Activated CD4-positive, CD25-positive, alpha-beta regulatory T cell treated with anti-CD3 and anti-CD28 coated beads, Interleukin-2, amount 50 U/mL, for 24 hours (primary cell): ENCODE measurements around the gene ALKBH2.

Experiments
- ATAC-seq, 2 donors: fragments of 150-1000 bp; cut with Tn5 transposase; one replicate each; pipeline ENCODE4 v1.10.0; 2021; ENCODE audit warnings: mild to moderate bottlenecking in 1 of 2, moderate library complexity in 1 of 2

Gene ALKBH2

DNA sequence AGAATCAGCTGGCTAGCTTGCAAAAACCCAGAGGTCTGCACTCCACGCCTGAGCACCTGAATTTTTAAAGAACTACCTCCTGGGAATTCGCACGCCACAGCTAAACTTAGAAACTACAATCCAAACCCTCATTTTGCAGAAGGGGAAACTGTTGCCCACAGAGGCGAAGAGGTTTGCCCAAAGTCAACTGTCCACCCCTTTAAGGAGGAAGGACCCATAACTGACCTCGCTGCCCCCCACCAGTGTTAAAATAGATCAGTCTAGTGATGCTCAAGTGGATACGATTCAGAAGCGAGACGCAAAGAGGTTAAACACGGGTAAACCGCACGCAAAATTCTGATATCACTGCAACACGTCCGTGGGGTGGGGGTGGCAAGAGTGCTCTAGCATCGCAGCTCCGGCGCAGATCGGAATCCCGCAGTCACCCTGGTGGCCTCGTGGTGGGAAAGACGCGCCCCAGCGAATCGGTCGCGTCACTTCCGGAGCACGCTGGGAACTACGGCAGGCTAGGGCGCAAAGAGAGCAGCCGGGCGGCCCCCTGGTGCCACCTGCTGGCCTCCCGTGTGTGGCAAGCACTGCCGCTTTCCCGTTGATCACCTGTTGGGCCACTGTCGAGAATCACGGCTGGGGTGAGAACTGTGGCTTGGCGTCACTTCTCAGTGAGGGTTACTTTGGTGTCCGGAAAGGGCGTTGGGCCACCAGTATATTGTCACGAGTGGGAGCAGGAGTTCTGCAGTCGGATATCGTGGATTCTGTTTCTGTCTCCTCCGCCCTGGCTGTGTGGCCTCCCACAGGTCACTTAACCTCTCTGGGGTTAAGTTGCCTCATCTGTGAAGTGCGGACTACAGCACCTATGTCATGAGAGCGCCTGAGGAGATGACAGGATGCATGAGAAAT, at the start of gene ALKBH2:
TSS of gene ALKBH2 (minus strand) at position 451 of the 897 bp plus-strand sequence. CDS start 686 bp downstream, outside the sequence.
- ATAC-seq: peak; percentile 75

DNA sequence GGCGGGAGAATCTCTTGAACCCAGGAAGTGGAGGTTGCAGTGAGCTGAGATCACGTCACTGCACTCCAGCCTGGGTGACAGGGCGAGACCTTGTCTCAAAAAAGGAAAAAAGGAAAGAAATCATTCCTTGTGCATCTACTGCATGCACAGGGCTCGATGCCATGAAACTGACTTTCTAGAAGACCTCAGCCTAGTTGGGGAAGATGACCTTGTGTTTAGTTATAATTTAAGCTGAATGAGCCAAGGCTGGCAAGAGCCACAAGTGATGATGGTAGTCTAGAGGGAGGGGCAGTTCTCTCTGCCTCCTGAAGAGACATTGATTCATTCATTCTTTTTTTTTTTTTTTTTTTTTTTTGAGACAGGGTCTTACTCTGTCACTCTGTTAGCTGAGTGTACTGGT, 47.3 kb upstream of the ALKBH2 start:
- ATAC-seq: no peak

DNA sequence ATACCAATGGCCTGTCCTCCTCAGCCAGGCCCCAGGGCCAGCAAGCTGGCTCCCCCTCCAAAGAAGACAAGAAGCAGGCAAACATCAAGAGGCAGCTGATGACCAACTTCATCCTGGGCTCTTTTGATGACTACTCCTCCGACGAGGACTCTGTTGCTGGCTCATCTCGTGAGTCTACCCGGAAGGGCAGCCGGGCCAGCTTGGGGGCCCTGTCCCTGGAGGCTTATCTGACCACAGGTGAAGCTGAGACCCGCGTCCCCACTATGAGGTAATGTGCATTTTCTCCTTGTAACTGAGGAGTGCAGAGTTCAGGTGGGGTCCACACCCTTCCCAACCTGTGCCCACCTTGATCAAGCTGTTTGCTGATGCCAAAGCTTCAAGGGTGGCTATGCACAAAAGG, 46.5 kb upstream of the ALKBH2 start:
- no peak for ATAC-seq

DNA sequence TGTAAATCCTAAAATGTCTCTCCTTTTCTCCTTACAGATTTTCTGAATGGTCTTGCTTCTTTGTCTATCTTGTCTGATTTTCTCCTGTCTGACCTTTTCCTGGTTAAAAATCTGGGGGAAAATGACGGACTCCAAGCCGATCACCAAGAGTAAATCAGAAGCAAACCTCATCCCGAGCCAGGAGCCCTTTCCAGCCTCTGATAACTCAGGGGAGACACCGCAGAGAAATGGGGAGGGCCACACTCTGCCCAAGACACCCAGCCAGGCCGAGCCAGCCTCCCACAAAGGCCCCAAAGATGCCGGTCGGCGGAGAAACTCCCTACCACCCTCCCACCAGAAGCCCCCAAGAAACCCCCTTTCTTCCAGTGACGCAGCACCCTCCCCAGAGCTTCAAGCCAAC, 46.1 kb upstream of the ALKBH2 start:
- ATAC-seq: no peak

DNA sequence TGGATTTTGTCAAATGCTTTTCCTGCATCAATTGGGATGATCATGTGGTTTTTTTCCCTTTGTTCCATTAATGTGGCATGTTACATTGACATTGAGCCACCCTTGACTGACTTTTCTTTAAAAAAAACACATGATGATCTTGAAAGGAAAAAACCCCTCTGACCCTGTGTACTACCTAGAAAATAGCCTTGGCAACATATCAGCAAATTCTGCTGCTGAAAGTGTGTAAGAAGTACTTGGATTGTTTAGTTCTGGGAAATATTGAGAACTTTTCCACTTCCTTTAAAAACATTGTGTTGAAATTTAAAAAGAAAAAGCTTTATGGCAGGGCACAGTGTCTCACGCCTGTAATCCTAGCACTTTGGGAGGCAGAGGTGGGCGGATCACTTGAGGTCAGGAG, 43.8 kb upstream of the ALKBH2 start:
- ATAC-seq: no peak

DNA sequence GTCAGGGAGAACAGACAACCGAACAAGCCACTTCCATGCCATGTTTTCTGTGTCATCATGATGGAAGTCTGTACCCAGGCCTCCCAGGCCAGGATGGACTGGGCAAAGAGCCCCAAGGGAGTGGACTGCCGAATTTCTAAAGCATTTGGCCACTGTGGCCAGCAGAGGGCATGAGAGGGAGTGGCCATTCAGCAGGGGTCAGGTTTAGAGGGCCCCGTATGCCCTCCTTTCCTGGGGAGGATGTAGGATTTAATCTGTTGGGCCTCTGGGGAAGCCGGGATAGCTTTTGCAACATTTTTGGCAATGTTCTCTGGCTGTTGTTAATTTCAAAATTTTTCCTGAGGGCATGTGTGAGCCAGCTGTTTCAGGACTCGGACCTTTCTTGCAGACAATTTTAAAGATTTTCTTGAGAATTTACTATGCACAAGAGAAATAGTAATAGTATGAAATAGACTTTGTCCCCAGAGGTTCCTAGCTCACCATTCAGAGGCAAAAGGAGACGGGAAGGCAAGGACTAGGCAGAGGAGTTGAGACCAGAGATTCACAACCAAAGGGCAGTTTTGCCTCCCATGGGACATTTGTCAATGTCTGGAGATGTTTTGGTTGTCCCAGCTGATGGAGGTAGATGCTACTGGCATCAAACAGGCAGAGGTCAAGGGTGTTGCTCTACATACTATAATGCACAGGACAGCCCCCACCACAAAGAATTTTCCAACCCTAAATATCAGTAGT, 41.1 kb upstream of the ALKBH2 start:
- ATAC-seq: no peak

DNA sequence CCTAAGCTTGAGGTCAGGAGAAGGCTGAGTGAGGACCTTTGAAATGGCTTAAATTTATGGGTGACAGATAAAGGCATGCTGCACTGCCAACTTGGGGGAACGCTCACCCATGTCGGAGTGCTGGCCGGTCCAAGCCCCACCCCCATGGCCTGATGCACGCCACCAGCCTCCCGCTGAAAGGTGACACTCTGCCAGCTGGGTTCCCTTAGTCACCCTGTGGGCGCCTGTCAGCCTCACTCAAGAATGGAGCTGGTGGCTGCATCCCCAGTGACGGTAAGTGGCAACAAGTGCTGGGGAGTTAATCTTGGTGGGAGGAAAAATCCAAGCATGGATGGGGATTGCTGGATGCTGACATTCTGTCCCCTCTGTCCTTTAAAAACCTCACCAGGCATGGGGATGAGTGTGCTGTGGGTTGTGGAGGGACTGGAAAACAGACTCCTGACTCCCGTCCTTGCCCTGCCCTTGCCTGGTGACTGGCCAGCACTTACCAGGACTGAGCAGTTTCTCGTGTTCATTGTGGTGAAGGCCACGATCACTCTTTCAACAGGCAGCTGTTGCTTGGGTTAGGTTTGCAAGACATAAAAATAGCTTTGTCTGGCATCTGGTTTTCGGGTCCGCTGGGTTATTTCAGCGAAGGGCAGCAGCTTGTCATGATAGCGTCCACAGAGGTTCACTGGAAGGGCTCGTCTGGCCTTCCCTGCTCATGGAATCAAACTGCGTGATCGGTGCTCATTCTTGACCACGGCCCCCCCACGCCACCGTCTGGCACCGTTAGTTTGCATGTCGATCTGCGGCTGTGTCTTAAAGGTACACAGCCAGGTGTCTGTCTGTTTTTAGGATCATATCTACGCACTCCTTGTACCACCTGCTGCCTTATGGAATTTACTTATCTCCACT, 38.1 kb upstream of the ALKBH2 start:
- ATAC-seq: no peak

DNA sequence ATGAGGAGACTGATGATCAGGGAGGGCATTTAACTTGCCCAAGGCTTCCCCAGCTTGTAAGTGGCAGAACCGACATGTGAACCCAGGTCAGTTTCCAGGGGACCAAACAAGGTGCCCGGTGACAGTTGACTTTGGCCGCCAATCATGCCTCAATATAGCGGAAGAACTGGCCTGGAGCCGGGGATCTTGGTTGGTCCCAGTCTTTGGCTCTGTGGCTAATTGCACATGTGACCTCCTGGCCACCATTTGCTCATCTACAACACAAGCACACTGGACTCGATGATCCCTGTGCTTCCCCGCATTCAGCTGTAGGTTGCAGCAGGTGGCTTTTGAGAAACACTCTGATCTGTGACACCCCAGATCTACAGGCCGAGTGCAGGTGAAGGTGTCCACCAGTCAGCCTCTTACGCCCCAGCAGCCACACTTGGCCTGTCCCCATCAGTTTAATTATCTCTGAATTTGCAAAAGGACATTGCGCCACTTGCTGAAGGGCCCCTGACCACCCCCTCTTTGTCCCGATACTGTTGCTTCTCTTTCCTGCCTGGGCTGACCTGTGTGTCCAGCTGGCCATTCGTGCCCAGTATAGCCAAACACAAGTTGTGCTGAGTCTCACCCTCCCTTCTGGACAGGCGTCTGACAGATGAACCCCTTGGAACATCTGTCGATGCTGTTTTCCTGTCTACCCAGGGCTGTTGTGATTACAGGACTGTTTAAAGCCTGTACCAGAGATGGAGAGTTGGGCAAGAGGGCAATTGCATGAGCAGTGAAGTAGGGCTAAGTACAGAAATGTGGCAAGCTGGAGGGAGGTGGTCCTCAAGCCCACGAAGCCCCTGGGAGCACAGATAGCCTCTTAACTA, 37.3 kb upstream of the ALKBH2 start:
- no peak for ATAC-seq

DNA sequence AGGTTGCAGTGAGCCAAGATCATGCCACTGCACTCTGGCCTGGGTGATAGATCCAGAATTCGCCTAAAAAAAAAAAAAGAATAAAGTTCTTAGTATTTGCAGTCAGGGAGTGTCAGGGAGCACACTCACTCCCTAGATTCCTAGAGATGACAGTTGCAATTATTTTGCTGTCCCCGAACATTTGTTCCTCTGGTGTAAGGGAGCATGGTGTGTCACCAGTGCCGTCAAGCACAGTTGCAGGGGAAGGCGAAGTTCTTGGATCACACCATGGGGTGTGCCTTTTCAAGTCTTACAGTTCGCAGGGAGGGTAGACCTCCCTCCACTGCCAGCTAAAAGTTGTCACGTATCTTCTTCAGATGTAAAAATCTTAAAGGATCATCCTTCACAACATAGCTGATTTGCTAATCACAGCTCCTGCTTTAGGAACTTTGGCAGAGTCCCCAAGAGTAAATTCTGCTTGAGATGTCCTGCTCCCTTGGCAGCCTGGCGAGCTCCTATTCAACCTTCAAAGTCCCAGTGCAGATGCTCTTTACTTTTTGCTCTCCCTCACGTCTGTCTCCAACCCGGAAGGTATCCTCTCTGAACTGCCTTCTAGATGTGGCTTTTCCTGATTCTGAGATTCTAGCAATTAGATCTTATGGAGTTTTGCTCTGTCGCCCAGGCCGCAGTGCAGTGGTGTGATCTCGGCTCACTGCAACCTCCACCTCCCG, 34.4 kb upstream of the ALKBH2 start:
- ATAC-seq: no peak

DNA sequence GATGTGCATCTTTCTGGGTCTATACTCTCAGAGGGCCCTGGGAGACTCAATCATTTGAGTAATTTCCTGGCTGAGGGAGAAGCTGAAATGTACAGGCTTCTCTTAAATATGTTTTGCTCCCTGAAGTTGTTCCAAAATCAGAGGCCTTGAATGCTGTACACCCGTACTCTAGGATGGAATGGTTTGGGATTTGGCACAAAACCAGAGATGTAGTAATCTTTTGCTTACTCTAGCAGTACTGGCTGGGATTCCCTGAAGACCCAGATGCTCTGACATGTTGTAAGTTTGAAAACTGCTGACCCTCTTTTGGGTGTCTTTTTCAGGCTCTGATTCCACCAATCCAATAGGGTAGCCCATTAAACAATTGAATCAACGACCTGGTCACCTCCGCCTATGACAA, 33.5 kb upstream of the ALKBH2 start:
- ATAC-seq: no peak

DNA sequence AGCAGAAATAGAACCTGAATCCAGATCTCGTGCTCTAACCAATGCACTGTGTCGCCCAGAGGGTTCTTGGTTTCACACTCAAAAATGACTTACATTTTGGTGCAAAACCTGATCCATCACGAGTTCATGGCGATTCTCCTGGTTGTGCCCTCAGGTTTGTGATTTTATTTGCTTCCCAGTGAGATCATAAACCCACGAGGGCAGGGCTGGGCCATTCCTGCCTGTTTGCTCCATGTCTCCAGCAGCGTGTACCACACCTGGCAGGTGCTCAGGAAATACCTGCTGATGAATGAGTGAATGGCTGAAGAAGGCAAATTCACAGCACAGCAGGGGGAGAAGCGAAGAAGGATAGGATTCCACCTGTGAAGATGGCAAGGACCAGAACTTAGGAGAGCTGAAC, 32.5 kb upstream of the ALKBH2 start:
- ATAC-seq: no peak

DNA sequence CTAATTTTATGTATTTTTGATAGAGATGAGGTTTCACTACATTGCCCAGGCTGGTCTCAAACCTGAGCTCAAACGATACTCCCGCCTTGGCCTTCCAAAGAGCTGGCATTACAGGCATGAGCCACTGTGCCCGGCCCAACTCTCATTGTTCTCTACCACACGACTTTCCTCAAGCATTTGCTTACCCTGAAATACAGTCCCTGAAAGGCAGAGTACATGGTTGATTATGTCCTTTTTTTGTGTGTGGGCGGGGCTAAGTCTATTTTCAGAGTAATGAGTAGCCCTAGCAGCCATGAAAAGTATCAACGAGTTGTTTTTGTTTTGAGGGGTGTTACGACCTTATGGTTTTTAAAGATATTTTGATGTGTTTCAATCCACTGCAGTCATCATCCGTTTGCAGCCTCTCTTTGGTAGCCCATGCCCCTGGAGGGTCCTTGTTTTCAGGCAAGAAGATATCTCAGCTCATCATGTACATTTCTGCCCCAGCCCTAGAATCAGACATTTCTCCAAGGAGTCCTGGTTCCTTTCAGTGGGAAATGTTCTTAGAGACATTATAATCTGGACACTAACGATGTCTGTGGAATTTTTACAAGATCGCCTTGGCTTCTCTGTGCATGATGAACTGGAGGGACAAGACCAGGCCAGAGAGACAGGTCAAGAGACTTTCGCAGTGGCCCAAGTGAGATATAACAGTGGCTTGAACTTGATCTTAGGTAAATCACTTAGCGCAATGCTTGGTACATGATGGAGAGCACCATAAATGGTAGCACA, 31.8 kb upstream of the ALKBH2 start:
- ATAC-seq: no peak

DNA sequence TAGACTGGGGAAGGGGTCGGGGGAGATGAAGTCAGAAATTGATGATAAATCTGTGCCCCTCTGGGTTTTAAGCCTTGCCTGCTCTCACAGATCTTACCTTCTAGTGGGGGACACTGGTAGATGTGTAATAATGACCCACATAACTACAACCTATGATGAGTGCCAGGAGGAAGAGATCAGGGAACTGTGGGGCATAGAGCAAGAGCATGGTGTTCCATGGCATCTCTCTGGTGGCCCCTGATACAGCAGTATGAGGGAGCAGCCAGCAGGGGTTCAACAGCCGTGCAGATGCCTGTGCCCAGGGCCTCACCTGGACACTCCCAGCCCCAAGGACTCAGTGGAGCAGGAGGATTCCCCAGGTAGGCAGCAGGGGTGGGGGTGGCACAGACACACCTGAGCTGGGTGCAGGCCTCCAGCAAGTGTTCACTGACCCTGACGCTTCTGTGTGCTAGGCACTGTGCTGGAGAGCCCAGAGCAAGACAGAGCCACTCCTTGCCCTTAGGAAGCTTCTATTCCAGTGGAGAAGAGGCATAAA, 28.1 kb upstream of the ALKBH2 start:
- no peak for ATAC-seq

DNA sequence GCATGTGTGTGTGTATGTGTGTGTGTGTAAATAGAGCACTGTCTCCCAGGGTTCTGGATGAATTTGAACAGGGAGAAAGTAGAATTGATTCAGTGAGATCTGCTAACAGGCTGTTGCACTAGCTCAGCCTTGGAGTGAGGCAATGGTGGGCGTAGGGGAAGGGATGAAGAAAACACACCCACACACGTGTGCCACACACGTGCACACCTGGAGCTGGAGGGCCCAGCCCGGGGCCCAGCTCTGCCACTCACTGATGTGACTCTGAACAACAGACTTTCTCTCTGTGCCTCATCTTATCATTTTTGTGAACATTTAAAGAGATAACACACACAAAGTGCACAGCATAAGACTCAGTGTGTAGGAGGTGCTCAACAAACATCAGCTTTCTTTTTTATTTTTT, 27.3 kb upstream of the ALKBH2 start:
- no peak for ATAC-seq

DNA sequence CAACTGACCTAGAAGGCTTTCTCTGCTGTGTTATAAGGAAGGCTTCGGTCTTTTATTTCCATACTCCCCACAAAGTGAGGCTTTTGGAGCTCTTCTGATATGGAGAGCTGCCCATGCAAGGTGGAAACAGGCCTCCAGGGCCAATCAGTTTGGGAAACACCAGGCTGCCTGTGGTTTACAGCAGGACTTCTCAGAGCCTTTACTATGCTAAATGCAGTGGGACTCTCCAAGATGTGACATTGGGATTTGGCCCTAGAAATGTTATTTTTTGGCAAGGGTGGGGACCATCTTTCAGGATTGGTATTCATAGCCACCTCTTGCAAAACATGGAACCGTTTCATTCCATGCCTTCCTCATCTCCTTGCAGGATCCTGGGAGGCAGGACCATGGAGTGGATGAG, 26.8 kb upstream of the ALKBH2 start:
- no peak for ATAC-seq

DNA sequence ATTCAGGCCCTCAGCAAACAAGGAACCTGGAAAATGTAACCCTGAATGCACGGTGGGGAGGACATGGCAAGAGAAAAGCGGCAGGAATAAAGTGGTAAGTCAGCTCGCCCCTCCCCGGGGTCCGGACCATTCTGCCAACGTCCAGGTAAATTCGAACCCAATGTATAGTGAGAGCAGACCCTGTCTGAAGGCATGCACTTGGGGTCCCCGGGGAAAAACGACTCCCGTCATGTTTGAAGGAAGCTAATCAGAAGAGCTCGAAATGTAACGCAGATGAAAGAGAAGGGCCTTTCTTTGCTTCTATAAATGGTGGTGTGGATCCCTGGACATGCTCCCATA, 23.3 kb upstream of the ALKBH2 start:
- ATAC-seq: no peak

DNA sequence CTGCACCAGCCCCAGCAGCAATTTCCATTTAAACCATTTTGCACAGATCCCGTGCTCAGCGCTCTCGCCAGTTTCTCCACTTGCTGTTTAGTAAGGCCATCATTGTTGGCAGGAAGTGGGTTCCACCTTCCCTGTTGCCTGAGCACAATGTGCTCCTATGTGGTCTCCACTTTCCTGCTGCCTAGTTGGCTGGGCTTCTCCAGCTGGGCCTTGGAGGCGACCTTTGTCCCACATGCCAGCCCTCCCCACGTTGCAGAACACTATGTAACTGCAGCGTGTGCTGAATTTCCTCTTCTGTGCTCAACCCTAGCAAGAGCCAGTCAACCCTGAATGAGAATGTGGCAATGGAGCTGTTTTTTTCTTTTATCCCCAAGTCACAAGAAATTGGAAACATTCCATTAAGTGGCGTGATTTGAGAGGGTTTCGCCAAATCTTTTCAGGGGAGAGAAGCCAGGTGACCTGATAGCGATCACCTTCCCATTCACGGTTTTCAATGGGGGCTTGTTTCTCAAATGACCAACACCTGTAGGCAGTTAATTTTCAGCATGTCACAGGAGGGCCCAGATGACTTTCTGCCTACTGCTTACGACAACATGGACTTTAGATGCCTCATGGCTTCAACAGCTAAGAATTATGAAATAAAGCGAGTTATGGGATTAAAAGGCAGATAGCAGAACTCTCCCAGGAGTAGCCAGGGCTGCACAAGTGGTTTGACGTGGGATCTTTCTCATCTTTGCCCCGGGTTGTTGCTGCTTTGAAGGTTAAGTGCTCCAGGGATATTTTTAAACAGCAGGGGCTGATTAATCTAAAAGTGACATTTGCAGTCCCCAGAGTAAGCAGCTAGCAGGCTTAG, 22.7 kb upstream of the ALKBH2 start, which contains the start of gene ACACB:
TSS of gene ACACB (plus strand) at position 830 of the 853 bp plus-strand sequence. CDS start 22,819 bp downstream, outside the sequence.
- no peak for ATAC-seq

DNA sequence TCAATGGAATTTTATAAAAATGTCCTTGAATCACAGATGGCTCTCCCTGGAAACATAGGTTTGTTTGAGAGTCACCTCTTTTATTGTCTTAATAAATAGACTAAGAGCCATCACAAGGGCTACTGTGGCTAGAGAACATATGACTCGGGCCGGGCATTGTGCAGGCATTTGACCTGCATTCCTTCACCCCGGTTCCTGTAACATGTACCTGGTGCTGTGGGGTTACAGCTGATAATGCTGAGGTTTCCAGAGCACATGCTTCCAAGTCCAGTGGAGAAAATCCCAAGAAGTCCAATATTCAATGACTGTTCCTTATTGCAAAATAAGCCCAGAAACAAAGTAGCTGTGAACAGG, 22.1 kb upstream of the ALKBH2 start:
- no peak for ATAC-seq

DNA sequence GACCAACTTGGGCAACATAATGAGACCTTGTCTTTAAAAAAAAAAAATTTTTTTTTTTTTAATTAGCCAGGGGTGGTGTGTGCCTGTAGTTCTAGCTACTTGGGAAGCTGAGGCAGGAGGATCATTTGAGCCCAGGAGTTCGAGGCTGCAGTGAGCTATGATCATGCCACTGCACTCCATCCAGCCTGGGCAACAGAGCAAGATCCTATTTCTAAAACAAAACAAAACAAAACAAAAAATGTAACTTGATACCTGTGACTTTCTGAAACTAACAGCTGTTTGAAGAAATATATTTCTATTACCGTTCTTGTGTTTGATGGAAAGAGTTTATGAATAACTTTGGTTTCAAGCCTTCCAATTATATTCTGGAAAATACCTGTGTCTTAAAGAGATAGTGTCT, 21.4 kb upstream of the ALKBH2 start:
- ATAC-seq: no peak
